Hepatic stellate cell (primary cell): ENCODE measurements around the gene CALR3.
"Not testable (repeated sequence)": the region's sequence is repeated elsewhere in the genome, so short reads cannot be mapped to it uniquely, and the experiment has no call there.

Source experiments
- DNase-seq: peaks from one replicate; pipeline ENCODE4 v3.0.0; 2011; ENCODE audit warnings: low spot score

Gene CALR3

GRCh38 chr19:16524991-16525734 lies 29.2 kb upstream of the CALR3 start:
- no peak for DNase-seq

- DNase-seq, result no peak
Measured at GRCh38 chr19:16522559-16523377, 26.8 kb upstream of the CALR3 start.

GRCh38 chr19:16521715-16522289 lies 25.8 kb upstream of the CALR3 start:
- no peak for DNase-seq

- DNase-seq, result no peak
Measured at GRCh38 chr19:16520986-16521624, 25.1 kb upstream of the CALR3 start.

GRCh38 chr19:16520074-16520973 lies 24.4 kb upstream of the CALR3 start:
- DNase-seq, result no peak

- DNase-seq, result no peak
Measured at GRCh38 chr19:16519230-16519687, 23.3 kb upstream of the CALR3 start.

GRCh38 chr19:16518483-16519229 lies 22.7 kb upstream of the CALR3 start:
- no peak for DNase-seq

GRCh38 chr19:16518061-16518460 lies 22.1 kb upstream of the CALR3 start:
- DNase-seq, result no peak

GRCh38 chr19:16516923-16517610 lies 21.1 kb upstream of the CALR3 start:
- DNase-seq, result no peak

- DNase-seq, result no peak
Measured at GRCh38 chr19:16516381-16516780, 20.4 kb upstream of the CALR3 start.

GRCh38 chr19:16514383-16515019 lies 18.5 kb upstream of the CALR3 start:
- DNase-seq, result no peak

GRCh38 chr19:16512611-16513010 lies 16.6 kb upstream of the CALR3 start:
- DNase-seq, result not testable (repeated sequence)

GRCh38 chr19:16509141-16510061 lies 13.4 kb upstream of the CALR3 start:
- no peak for DNase-seq

- no peak for DNase-seq
Measured at GRCh38 chr19:16508546-16508945, 12.6 kb upstream of the CALR3 start.

GRCh38 chr19:16506961-16507360 lies 11.0 kb upstream of the CALR3 start:
- DNase-seq, result no peak

GRCh38 chr19:16506161-16506560 lies 10.2 kb upstream of the CALR3 start:
- not testable (repeated sequence) for DNase-seq

- no peak for DNase-seq
Measured at GRCh38 chr19:16504271-16504670, 8.3 kb upstream of the CALR3 start.

- no peak for DNase-seq
Measured at GRCh38 chr19:16497837-16498236, 1.9 kb upstream of the CALR3 start.
